Iris pigment epithelial cell (primary cell): Measurements from ENCODE around the gene PRKAR1A.

ENCODE experiments used
- DNase-seq: peaks from one replicate; pipeline ENCODE4 v3.0.0-alpha.2; 2011; ENCODE audit warnings: low read depth

The PRKAR1A gene

GRCh38 chr17:68600067-68600930, 88.1 kb downstream of the PRKAR1A start:
- no peak for DNase-seq
